HFFc6 (cell line): ENCODE data around the gene COL8A1. TPM values are rescaled to one million over a fixed set of nuclear protein-coding genes. Genes with fewer than 3 reads are reported as not detected.
"Not testable (repeated sequence)": the region's sequence is repeated elsewhere in the genome, so short reads cannot be mapped to it uniquely, and the experiment has no call there.

Experiments used
- DNase-seq: peaks from one replicate; pipeline ENCODE4 v3.0.0-alpha.2; 2018
- H3K27ac Mint-ChIP-seq: 2 replicates; pipeline ENCODE4 v1.8.0; 2020; ENCODE audit warnings: mild to moderate bottlenecking, mixed read lengths
- H3K27me3 Mint-ChIP-seq: 2 replicates; pipeline ENCODE4 v1.8.0; 2021; ENCODE audit warnings: mild to moderate bottlenecking, moderate library complexity, mixed read lengths; ENCODE audit not compliant: insufficient read depth
- H3K36me3 Mint-ChIP-seq: 2 replicates; pipeline ENCODE4 v1.8.0; 2021; ENCODE audit warnings: low read depth, mixed read lengths
- H3K4me1 Mint-ChIP-seq: 2 replicates; pipeline ENCODE4 v1.8.0; 2020; ENCODE audit warnings: low read depth, mixed read lengths
- H3K4me3 Mint-ChIP-seq: 2 replicates; pipeline ENCODE4 v1.8.0; 2020; ENCODE audit warnings: mild to moderate bottlenecking, moderate library complexity, mixed read lengths
- H3K9me3 Mint-ChIP-seq: 2 replicates; pipeline ENCODE4 v1.8.0; 2020; ENCODE audit warnings: mild to moderate bottlenecking, mixed read lengths
- total RNA-seq, 6 experiments: library from RNA; stranded (reverse); fragmentation: NEBNext Ultra II Directional; extraction: Animal tissue kit (Norgen Biotek cat#: 25700); gene quantifications; 2 replicates in 1 of 6; 3 replicates in 5 of 6; pipeline ENCODE4 v1.2.3, GENCODE V29; 2021
- TF ChIP-seq, protein P1 (sequence below): fragments of 200-600 bp; sonication (generic); IDR thresholded peaks from 2 replicates; pipeline ENCODE4 v1.5.0; 2021; ENCODE audit warnings: antibody characterized with exemption, mild to moderate bottlenecking

The COL8A1 gene
- total RNA-seq, 6 experiments from 2014 or later, result 27.3 to 88.7 (median 30.1) TPM

DNA sequence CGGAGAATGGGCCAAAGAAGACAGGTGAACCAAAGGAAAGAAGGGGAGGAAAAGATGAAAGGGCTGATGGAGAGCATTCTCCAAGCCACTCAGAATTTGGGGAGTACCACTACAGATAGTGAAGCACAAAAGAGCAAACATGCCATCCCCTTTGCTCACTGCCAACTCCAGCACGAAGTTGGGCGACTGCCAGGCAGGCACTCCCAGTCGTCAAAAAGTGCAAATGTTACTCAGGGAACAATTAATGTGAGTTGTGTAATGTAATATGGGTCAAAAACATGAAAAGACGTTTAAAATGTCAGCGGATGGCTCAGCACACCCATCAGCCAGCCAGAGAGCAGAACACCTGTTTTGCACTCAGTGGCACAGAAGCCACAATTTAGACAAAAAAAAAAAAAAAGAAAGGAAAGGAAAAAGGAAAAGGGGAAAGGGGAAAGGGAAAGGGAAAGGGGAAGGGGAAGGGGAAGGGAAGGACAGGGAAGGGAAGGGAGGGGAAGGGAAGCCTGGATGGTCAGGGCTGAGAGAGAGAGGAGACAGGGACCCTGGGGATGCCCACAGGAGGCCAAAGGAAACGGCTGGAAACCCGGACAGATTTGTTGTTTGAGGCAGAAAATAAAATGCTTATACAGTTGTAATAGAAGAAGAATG lies 82.7 kb downstream of the COL8A1 start:
- H3K27me3 Mint-ChIP-seq, result no peaks in the 10 kb centered on the region; the same call in 1 of the 2 replicates
- peak; percentile 28 for DNase-seq
- H3K9me3 Mint-ChIP-seq, result no peaks in the 10 kb centered on the region
- H3K27ac Mint-ChIP-seq, result peak overlapping the region; percentile 60
- peak overlapping the region; percentile 70 for H3K4me3 Mint-ChIP-seq
- H3K4me1 Mint-ChIP-seq, result peaks cover 35% of the 10 kb centered on the region
- TF ChIP-seq, protein P1, sequence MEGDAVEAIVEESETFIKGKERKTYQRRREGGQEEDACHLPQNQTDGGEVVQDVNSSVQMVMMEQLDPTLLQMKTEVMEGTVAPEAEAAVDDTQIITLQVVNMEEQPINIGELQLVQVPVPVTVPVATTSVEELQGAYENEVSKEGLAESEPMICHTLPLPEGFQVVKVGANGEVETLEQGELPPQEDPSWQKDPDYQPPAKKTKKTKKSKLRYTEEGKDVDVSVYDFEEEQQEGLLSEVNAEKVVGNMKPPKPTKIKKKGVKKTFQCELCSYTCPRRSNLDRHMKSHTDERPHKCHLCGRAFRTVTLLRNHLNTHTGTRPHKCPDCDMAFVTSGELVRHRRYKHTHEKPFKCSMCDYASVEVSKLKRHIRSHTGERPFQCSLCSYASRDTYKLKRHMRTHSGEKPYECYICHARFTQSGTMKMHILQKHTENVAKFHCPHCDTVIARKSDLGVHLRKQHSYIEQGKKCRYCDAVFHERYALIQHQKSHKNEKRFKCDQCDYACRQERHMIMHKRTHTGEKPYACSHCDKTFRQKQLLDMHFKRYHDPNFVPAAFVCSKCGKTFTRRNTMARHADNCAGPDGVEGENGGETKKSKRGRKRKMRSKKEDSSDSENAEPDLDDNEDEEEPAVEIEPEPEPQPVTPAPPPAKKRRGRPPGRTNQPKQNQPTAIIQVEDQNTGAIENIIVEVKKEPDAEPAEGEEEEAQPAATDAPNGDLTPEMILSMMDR, result no peak
- no peaks in the 10 kb centered on the region for H3K36me3 Mint-ChIP-seq

DNA sequence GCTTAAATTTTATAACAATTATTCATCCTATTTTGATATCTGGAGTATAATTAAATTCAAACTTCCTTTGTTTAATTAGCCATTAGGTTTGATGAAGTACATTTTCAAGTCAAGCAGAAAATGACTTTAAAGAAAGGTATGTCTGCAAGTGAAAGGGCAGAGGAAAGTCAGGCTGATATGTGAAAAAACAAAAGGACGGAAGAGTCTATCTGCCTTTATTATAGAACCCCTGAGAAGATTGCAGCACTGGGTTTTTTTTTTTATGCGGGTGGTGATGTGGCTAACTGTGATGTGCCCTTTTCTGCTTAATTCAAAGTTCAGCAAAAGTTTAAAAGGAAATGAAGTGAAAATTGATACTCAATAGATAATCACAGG lies 83.2 kb downstream of the COL8A1 start:
- H3K4me1 Mint-ChIP-seq, result peaks cover 31% of the 10 kb centered on the region
- DNase-seq, result no peak
- TF ChIP-seq, protein P1, result no peak
- peak overlapping the region; percentile 60; the same call in 1 of the 2 replicates for H3K27ac Mint-ChIP-seq
- H3K36me3 Mint-ChIP-seq, result no peaks in the 10 kb centered on the region
- peak overlapping the region; percentile 70 for H3K4me3 Mint-ChIP-seq
- no peaks in the 10 kb centered on the region; the same call in 1 of the 2 replicates for H3K27me3 Mint-ChIP-seq
- no peaks in the 10 kb centered on the region for H3K9me3 Mint-ChIP-seq

DNA sequence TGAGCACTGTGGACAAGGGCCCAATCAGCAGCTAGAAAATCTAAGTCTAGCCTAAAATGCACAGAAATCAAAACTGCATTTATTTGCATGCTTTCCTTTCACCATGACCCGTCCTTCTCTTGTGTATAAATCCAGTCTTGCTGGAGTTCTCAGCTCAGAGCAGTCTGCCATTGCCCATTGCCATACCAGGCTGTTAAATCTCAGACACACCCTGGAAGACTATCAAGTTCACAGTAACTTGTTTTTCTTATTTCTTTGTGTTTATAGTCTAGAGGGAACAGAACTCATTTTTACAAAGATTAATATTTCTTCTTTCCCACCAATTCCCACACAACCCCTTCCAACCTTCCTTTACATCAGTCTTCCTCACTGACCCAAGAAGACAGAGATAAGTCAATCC lies 85.9 kb downstream of the COL8A1 start:
- Mint-ChIP-seq H3K4me1 (peaks cover 28% of the 10 kb centered on the region), H3K27me3 (no peaks in the 10 kb centered on the region), H3K9me3 (no peaks in the 10 kb centered on the region), H3K36me3 (no peaks in the 10 kb centered on the region), H3K4me3 (no peak overlapping the region), H3K27ac (no peak overlapping the region)
- TF ChIP-seq, protein P1, result no peak
- DNase-seq, result no peak

DNA sequence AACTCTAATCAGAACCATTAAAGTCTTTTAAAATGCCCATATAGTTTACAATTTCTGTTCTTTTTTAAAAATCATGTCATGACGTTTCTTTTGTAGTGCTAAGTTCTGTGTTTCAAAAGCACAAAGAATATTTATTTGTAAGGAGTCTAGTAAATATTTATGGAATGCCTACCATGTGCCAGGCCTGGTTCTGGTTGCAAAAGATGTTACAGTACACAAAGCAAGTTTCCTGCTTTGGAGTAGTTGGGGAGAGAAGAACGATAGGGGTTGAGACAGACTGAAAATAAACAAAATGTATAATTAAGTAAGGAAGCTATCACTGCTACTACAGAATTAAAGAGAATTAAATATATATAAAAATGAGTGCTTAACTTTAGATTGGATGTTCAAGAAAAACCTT lies 92.5 kb downstream of the COL8A1 start:
- TF ChIP-seq, protein P1, result no peak

DNA sequence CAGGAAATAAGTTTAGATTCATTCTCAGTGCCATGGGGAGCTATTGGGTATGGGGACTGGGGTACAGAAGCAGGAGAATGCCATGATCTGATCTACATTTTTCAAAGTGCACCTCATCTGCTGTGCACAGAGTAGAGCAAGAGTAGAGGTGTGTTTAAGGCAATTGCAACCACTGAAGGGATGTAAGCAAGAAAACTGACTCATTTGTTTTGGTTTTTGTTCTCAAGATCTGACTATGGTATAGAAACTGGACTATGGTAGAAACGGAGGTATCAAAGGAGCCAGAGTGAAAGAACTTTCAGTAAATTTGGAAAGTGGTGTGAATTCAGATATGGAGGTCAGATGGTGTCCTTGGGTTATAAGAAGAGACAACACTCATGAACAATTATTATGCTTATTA lies 93.1 kb downstream of the COL8A1 start:
- peaks cover 4% of the 10 kb centered on the region; the same call in 1 of the 2 replicates for H3K9me3 Mint-ChIP-seq
- H3K36me3 Mint-ChIP-seq, result 0 out of 2 replicates have a peak, but pooled peaks cover 10% of the 10 kb centered on the region
- H3K27ac Mint-ChIP-seq, result no peak overlapping the region
- TF ChIP-seq, protein P1, result no peak
- H3K4me3 Mint-ChIP-seq, result no peak overlapping the region
- DNase-seq, result no peak
- H3K4me1 Mint-ChIP-seq, result peaks cover 11% of the 10 kb centered on the region
- H3K27me3 Mint-ChIP-seq, result no peaks in the 10 kb centered on the region

More for the DNA sequence above, 92.5 kb downstream of the COL8A1 start:
- Mint-ChIP-seq H3K27ac (no peak overlapping the region), H3K9me3 (peaks cover 4% of the 10 kb centered on the region; the same call in 1 of the 2 replicates), H3K27me3 (no peaks in the 10 kb centered on the region), H3K36me3 (0 out of 2 replicates have a peak, but pooled peaks cover 10% of the 10 kb centered on the region), H3K4me1 (peaks cover 11% of the 10 kb centered on the region), H3K4me3 (no peak overlapping the region)
- DNase-seq, result no peak

DNA sequence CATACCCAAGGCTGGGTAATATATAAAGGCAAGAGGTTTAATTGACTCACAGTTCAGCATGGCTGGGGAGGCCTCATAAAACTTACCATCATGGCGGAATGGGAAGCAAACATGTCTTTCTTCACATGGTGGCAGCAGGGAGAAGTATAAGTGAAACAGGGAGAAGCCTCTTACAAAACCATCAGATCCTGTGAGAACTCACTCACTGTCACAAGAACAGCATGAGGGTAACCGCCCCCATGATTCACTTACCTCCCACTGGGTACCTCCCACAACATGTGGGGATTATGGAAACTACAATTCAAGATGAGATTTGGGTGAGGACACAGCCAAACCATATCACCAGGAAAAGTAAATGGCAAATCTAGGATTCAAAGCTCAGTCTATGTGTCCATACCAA lies 102.0 kb downstream of the COL8A1 start:
- not testable (repeated sequence) for DNase-seq, H3K27me3 Mint-ChIP-seq, H3K9me3 Mint-ChIP-seq, H3K4me3 Mint-ChIP-seq, H3K4me1 Mint-ChIP-seq, H3K27ac Mint-ChIP-seq, H3K36me3 Mint-ChIP-seq
